Measurements from ENCODE around the gene WWC2. TPM values are rescaled to one million over a fixed set of nuclear protein-coding genes. Genes with fewer than 3 reads are reported as not detected.

WWC2 gene
- polyA plus RNA-seq, 4 donors: 0.22 to 15.6 (median 2.1) TPM

DNA sequence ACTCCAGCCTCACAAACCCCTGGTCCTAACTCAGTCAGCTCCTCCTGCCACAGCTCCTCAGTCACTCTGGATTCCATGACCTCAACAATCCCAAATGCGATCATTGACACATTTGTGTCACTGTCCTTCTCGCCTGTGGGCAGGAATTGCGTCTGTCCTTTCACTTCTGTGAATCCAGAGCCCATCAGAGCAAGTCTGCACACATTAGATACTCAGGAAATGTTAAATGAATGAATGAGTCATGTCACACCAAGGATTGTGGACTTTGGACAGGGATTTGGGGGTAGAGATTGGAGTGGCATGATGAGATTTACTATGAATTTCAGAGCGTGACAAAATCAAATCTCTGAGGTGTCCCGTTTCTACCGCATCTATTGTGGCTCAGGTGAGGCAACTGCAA lies 234.9 kb downstream of the WWC2 start:
- H3K27me3 ChIP-seq (ENCODE audit: control insufficient read depth in 3 of 3, insufficient read depth in 3 of 3, low read length in 3 of 3): no peaks in the 10 kb centered on the region
- DNase-seq: peak; percentile 71 to 82
- H3K9me3 ChIP-seq (ENCODE audit: control insufficient read depth in 2 of 2, insufficient read depth in 1 of 2, low read depth in 1 of 2, low read length in 1 of 2): peaks cover 0 to 10% of the 10 kb centered on the region in 2 donors
- no peak overlapping the region for H3K4me3 ChIP-seq (ENCODE audit: low read depth in 1 of 3, low read length in 3 of 3)
- no peaks in the 10 kb centered on the region for H3K36me3 ChIP-seq (ENCODE audit: control insufficient read depth in 3 of 3, insufficient read depth in 2 of 3, low read depth in 1 of 3, low read length in 3 of 3)
- 9 to 66% (median 38%) methylated on average over 6 of the region's 6 CpGs for WGBS, 3 donors
- no peak for FAIRE-seq
- H3K27ac ChIP-seq (ENCODE audit: low read depth in 1 of 3, low read length in 2 of 3): no peak overlapping the region
- peaks cover 0 to 6% (median 2%) of the 10 kb centered on the region in 3 donors for H3K4me1 ChIP-seq (ENCODE audit: control insufficient read depth in 3 of 3, insufficient read depth in 2 of 3, low read depth in 1 of 3, low read length in 2 of 3)

DNA sequence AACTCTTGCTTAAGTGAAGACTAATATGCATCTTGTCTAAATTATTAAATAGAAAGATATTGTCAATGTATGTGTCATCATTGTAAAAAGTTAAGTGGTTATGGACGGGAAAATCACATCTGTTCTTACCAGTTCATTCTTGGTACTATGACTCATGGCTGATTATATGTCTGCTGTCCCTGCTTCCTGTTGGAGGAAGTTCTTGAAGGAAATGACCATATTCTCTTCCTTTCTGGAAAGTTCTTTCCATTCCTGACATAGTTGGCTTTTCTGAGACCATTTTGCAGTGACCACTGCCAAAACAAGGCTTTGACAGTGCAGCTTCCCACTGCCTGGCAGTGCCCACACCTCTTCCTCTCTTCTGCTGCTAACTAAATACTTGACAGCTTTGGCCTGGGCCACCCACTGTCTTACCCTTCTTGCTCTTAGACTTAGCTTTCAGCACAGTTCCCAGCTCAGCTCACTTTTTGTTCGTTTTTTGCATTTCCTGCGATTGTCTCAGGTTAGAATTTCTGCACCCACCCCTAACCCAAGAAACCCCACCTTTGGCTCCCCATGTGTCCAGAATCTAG lies 236.4 kb downstream of the WWC2 start:
- FAIRE-seq (no peak), DNase-seq (peak; percentile 41 to 52)
- H3K27ac ChIP-seq (ENCODE audit: low read depth in 1 of 3, low read length in 2 of 3): peak overlapping the region in 1 of 3 donors; percentile 3
- peaks cover 0 to 6% (median 2%) of the 10 kb centered on the region in 3 donors for H3K4me1 ChIP-seq (ENCODE audit: control insufficient read depth in 3 of 3, insufficient read depth in 2 of 3, low read depth in 1 of 3, low read length in 2 of 3)
- H3K4me3 ChIP-seq (ENCODE audit: low read depth in 1 of 3, low read length in 3 of 3): no peak overlapping the region
- H3K9me3 ChIP-seq (ENCODE audit: control insufficient read depth in 2 of 2, insufficient read depth in 1 of 2, low read depth in 1 of 2, low read length in 1 of 2): no peaks in the 10 kb centered on the region
- H3K27me3 ChIP-seq (ENCODE audit: control insufficient read depth in 3 of 3, insufficient read depth in 3 of 3, low read length in 3 of 3): no peaks in the 10 kb centered on the region
- no peaks in the 10 kb centered on the region for H3K36me3 ChIP-seq (ENCODE audit: control insufficient read depth in 3 of 3, insufficient read depth in 2 of 3, low read depth in 1 of 3, low read length in 3 of 3)
- 55 to 64% (median 62%) methylated on average over 3 of the region's 3 CpGs for WGBS, 3 donors

DNA sequence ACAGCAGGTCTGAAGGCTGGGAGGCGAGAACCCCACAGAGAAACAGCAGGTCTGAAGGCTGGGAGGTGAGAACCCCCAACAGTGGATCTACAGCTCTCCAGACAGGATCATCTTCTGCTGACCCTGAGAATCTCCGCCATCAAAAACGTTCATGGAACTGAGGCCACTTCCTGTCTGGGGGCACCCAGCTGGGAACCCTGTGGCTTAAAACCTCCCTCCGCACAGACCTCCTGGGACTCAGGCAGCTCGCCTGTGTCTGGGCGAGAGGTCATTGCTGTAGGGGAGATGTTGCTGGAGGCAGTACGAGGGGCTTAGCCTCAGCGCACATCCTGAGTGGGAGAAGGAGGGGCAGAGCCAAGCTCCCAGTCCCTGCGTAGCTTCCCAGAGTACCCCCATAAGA lies 238.3 kb downstream of the WWC2 start:
- 78 to 84% (median 84%) methylated on average over 9 of the region's 9 CpGs for WGBS, 3 donors
- Histone ChIP-seq H3K4me3 (ENCODE audit: low read depth in 1 of 3, low read length in 3 of 3) (no peak overlapping the region), H3K4me1 (ENCODE audit: control insufficient read depth in 3 of 3, insufficient read depth in 2 of 3, low read depth in 1 of 3, low read length in 2 of 3) (peaks cover 0 to 6% (median 2%) of the 10 kb centered on the region in 3 donors), H3K9me3 (ENCODE audit: control insufficient read depth in 2 of 2, insufficient read depth in 1 of 2, low read depth in 1 of 2, low read length in 1 of 2) (no peaks in the 10 kb centered on the region), H3K27ac (ENCODE audit: low read depth in 1 of 3, low read length in 2 of 3) (no peak overlapping the region), H3K36me3 (ENCODE audit: control insufficient read depth in 3 of 3, insufficient read depth in 2 of 3, low read depth in 1 of 3, low read length in 3 of 3) (no peaks in the 10 kb centered on the region), H3K27me3 (ENCODE audit: control insufficient read depth in 3 of 3, insufficient read depth in 3 of 3, low read length in 3 of 3) (no peaks in the 10 kb centered on the region)
- FAIRE-seq (no peak), DNase-seq (no peak)

DNA sequence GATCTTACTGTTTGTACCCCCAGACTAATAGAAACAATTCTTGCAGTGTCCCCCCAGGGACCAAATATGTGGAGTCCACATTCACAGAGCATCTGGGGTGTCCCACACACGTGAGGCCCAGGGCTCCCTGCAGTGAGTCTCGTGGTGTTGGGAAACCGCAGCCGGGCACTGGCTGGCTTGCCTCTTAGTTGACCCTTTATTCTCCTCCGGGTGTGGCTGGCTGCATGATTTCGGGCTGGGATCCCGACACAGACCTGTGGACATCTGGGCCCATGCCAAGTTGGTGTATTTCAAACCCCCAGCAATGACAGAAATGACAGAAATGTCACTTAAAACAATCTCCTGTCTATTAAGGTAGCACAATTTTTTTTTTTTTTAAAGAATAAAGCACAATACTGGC lies 238.8 kb downstream of the WWC2 start:
- peaks cover 0 to 6% (median 2%) of the 10 kb centered on the region in 3 donors for H3K4me1 ChIP-seq (ENCODE audit: control insufficient read depth in 3 of 3, insufficient read depth in 2 of 3, low read depth in 1 of 3, low read length in 2 of 3)
- no peaks in the 10 kb centered on the region for H3K9me3 ChIP-seq (ENCODE audit: control insufficient read depth in 2 of 2, insufficient read depth in 1 of 2, low read depth in 1 of 2, low read length in 1 of 2)
- DNase-seq (peak in 1 of 2 donors; percentile 8), FAIRE-seq (no peak)
- 18 to 61% (median 33%) methylated on average over 7 of the region's 7 CpGs for WGBS, 3 donors
- H3K27ac ChIP-seq (ENCODE audit: low read depth in 1 of 3, low read length in 2 of 3): no peak overlapping the region
- H3K36me3 ChIP-seq (ENCODE audit: control insufficient read depth in 3 of 3, insufficient read depth in 2 of 3, low read depth in 1 of 3, low read length in 3 of 3): no peaks in the 10 kb centered on the region
- no peak overlapping the region for H3K4me3 ChIP-seq (ENCODE audit: low read depth in 1 of 3, low read length in 3 of 3)
- H3K27me3 ChIP-seq (ENCODE audit: control insufficient read depth in 3 of 3, insufficient read depth in 3 of 3, low read length in 3 of 3): no peaks in the 10 kb centered on the region

DNA sequence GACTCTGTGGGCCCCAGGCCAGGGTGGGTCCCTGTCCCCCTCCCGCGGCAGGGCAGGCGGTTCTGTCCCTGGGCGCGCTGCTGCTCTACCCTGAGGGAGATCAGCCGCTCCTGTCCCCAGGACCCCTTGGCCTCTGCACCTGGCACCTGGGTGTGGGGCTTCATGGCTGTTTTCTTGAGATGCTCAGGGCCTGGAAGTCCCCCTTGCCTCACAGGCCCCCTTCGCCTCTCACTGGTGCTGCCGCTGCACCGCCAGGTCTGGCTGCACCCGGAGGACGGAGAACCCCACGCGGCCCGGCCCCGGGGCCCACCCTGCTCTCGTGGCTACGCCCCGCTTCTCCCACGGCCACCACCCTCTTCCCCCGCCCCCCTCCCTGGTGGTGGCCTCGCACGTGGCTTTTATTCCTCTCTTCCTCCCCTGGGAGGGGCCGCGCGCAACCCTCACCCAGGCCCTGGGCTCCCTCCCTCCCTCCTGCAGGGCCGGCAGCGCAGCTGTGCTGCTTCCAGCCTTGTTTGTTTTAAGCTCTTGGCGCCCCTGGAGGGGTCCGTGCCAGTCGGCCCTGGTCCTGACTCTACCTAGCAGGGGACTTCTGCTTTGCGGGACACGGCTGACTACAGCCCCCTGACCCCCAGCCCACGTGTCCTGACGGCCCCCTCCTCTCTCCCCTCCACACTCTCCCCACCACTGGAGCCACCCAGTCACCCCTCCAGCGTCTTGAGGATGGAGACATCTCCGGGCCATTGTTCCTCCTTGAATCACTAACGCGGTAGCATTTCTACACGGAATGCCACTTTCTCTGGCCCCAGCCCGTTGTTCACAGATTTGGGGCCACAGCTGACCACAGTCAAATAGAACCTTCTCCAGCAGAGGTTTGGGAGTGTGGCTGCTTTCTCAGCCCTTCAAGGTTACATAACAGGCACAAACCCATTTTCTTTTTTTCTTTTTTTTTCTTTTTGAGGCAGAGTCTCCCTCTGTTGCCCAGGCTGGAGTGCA lies 243.8 kb downstream of the WWC2 start:
- peak overlapping the region in 1 of 3 donors; percentile 28 for H3K4me3 ChIP-seq (ENCODE audit: low read depth in 1 of 3, low read length in 3 of 3)
- H3K27me3 ChIP-seq (ENCODE audit: control insufficient read depth in 3 of 3, insufficient read depth in 3 of 3, low read length in 3 of 3): peaks cover 0 to 4% (median 0%) of the 10 kb centered on the region in 3 donors
- peaks cover 0 to 2% (median 0%) of the 10 kb centered on the region in 3 donors for H3K36me3 ChIP-seq (ENCODE audit: control insufficient read depth in 3 of 3, insufficient read depth in 2 of 3, low read depth in 1 of 3, low read length in 3 of 3)
- peaks cover 0 to 5% (median 0%) of the 10 kb centered on the region in 3 donors for H3K4me1 ChIP-seq (ENCODE audit: control insufficient read depth in 3 of 3, insufficient read depth in 2 of 3, low read depth in 1 of 3, low read length in 2 of 3)
- WGBS, 3 donors: 10 to 24% (median 12%) methylated on average over 32 to 40 of the region's 40 CpGs
- no peak overlapping the region for H3K27ac ChIP-seq (ENCODE audit: low read depth in 1 of 3, low read length in 2 of 3)
- FAIRE-seq (no peak), DNase-seq (peak; percentile 25 to 66)
- no peaks in the 10 kb centered on the region for H3K9me3 ChIP-seq (ENCODE audit: control insufficient read depth in 2 of 2, insufficient read depth in 1 of 2, low read depth in 1 of 2, low read length in 1 of 2)

DNA sequence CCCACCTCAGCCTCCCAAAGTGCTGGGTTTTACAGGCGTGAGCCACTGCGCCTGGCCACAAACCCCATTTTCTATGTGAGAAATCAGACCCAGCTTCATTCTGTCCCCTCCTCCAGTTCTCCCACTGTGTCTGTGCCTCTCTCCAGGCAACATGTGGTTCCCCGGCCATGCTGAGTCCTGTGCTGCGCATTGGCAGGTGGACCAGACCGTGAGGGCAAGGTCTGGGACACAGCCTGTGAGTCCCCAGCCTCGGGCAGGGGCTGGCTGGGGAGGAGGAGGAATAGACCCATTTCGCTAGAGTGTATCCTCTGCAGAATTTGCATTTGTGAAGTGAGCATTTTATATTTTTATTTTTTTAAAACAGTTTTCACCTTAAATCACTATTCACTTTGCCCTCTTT lies 244.7 kb downstream of the WWC2 start:
- no peak for DNase-seq
- no peak overlapping the region for H3K27ac ChIP-seq (ENCODE audit: low read depth in 1 of 3, low read length in 2 of 3)
- WGBS, 3 donors: 89 to 92% (median 91%) methylated on average over 7 of the region's 7 CpGs
- no peak overlapping the region for H3K4me3 ChIP-seq (ENCODE audit: low read depth in 1 of 3, low read length in 3 of 3)
- peaks cover 0 to 2% (median 0%) of the 10 kb centered on the region in 3 donors for H3K36me3 ChIP-seq (ENCODE audit: control insufficient read depth in 3 of 3, insufficient read depth in 2 of 3, low read depth in 1 of 3, low read length in 3 of 3)
- H3K9me3 ChIP-seq (ENCODE audit: control insufficient read depth in 2 of 2, insufficient read depth in 1 of 2, low read depth in 1 of 2, low read length in 1 of 2): no peaks in the 10 kb centered on the region
- FAIRE-seq: no peak
- peaks cover 0 to 6% (median 0%) of the 10 kb centered on the region in 3 donors for H3K4me1 ChIP-seq (ENCODE audit: control insufficient read depth in 3 of 3, insufficient read depth in 2 of 3, low read depth in 1 of 3, low read length in 2 of 3)
- H3K27me3 ChIP-seq (ENCODE audit: control insufficient read depth in 3 of 3, insufficient read depth in 3 of 3, low read length in 3 of 3): peaks cover 0 to 4% (median 0%) of the 10 kb centered on the region in 3 donors

DNA sequence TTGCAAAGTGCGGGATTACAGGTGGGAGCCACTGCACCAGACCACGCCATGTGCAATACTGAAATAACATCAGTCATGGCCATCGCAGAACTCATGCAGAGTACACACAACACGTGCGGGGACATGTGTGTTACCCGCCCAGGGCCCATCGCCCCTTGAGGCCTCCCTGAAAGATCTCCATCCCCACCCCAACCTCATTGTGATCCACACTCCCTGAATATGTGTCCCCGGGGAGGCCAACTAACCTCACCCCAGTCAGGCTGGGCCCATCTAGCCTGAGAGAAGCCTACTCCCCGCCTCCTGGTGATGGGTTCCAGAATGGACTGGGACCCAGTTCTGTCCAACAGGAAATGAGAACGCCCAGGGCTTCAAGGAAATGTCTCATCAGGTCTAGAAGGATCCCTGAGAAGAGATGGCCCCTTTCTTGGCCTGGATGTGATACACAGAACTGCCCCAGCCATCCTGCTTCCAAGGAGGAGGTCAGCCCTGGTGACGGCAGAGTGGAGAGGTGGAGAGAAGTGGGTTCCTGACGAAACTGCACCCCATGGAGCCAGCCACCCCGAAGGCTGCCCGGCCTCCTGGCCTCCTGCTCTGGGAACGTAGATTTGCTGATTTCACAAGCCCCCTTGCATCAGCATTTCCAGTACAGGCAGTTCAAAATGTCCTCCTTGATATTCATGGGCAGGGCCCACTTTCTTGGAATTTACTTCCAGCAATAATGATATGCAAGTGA lies 245.6 kb downstream of the WWC2 start:
- 88 to 91% (median 91%) methylated on average over 15 of the region's 15 CpGs for WGBS, 3 donors
- H3K9me3 ChIP-seq (ENCODE audit: control insufficient read depth in 2 of 2, insufficient read depth in 1 of 2, low read depth in 1 of 2, low read length in 1 of 2): no peaks in the 10 kb centered on the region

DNA sequence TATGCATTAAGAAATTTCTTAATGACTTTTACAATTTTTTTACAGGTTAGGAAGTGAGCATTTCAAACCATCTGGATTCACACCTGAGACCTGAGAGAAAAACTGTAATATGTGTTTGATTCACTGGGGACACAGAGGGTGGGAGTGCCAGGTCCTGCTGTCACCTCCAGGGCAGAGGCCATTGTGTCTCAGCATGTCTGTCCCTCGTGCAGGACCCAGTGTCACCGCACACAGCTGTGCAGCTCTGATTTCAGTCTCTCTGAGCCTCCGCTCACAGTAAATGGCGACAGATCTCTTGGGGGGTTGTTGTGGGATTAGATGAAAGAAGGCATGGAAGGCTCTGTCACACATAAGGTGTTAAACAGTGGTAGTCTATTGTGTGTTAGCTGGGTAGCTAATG lies 246.2 kb downstream of the WWC2 start:
- peaks cover 0 to 4% (median 0%) of the 10 kb centered on the region in 3 donors for H3K27me3 ChIP-seq (ENCODE audit: control insufficient read depth in 3 of 3, insufficient read depth in 3 of 3, low read length in 3 of 3)
- no peaks in the 10 kb centered on the region for H3K9me3 ChIP-seq (ENCODE audit: control insufficient read depth in 2 of 2, insufficient read depth in 1 of 2, low read depth in 1 of 2, low read length in 1 of 2)
- H3K4me1 ChIP-seq (ENCODE audit: control insufficient read depth in 3 of 3, insufficient read depth in 2 of 3, low read depth in 1 of 3, low read length in 2 of 3): peaks cover 0 to 6% (median 0%) of the 10 kb centered on the region in 3 donors
- H3K4me3 ChIP-seq (ENCODE audit: low read depth in 1 of 3, low read length in 3 of 3): no peak overlapping the region
- H3K27ac ChIP-seq (ENCODE audit: low read depth in 1 of 3, low read length in 2 of 3): no peak overlapping the region
- peaks cover 0 to 2% (median 0%) of the 10 kb centered on the region in 3 donors for H3K36me3 ChIP-seq (ENCODE audit: control insufficient read depth in 3 of 3, insufficient read depth in 2 of 3, low read depth in 1 of 3, low read length in 3 of 3)
- no peak for FAIRE-seq
- WGBS, 3 donors: 86 to 93% (median 89%) methylated on average over 4 of the region's 4 CpGs
- DNase-seq: no peak

More for the DNA sequence above, 245.6 kb downstream of the WWC2 start:
- DNase-seq (no peak), FAIRE-seq (no peak)
- H3K4me1 ChIP-seq (ENCODE audit: control insufficient read depth in 3 of 3, insufficient read depth in 2 of 3, low read depth in 1 of 3, low read length in 2 of 3): peaks cover 0 to 6% (median 0%) of the 10 kb centered on the region in 3 donors
- H3K4me3 ChIP-seq (ENCODE audit: low read depth in 1 of 3, low read length in 3 of 3): no peak overlapping the region
- H3K27me3 ChIP-seq (ENCODE audit: control insufficient read depth in 3 of 3, insufficient read depth in 3 of 3, low read length in 3 of 3): peaks cover 0 to 4% (median 0%) of the 10 kb centered on the region in 3 donors
- H3K36me3 ChIP-seq (ENCODE audit: control insufficient read depth in 3 of 3, insufficient read depth in 2 of 3, low read depth in 1 of 3, low read length in 3 of 3): peaks cover 0 to 2% (median 0%) of the 10 kb centered on the region in 3 donors
- no peak overlapping the region for H3K27ac ChIP-seq (ENCODE audit: low read depth in 1 of 3, low read length in 2 of 3)
